Muscle layer of duodenum (tissue), 2 donors: ENCODE measurements around the gene SBNO1.
"Not testable (repeated sequence)": the region's sequence is repeated elsewhere in the genome, so short reads cannot be mapped to it uniquely, and the experiment has no call there.

Experiments used
- H3K27ac ChIP-seq: one replicate; pipeline ENCODE4 v1.7.0; 2013; ENCODE audit warnings: mild to moderate bottlenecking, low read length
- H3K27me3 ChIP-seq: one replicate; pipeline ENCODE4 v1.7.0; 2013; ENCODE audit warnings: low read depth, mild to moderate bottlenecking, control low read depth, low read length
- H3K36me3 ChIP-seq, 2 donors: one replicate each; pipeline ENCODE4 v1.7.0; 2013; ENCODE audit warnings: low read length in 2 of 2, control low read depth in 1 of 2, mild to moderate bottlenecking in 1 of 2; ENCODE audit not compliant: insufficient read depth in 2 of 2, control insufficient read depth in 1 of 2
- H3K4me1 ChIP-seq, 2 donors: one replicate each; pipeline ENCODE4 v1.7.0; 2013; ENCODE audit warnings: low read length in 2 of 2, mild to moderate bottlenecking in 2 of 2, control low read depth in 1 of 2, moderate library complexity in 1 of 2; ENCODE audit not compliant: insufficient read depth in 2 of 2, control insufficient read depth in 1 of 2
- H3K4me3 ChIP-seq, 2 donors: one replicate each; pipeline ENCODE4 v1.7.0; 2013; ENCODE audit warnings: low read length in 2 of 2, low read depth in 1 of 2, mild to moderate bottlenecking in 1 of 2
- H3K9me3 ChIP-seq, 2 donors: one replicate each; pipeline ENCODE4 v1.7.0; 2013; ENCODE audit warnings: low read length in 2 of 2, control low read depth in 1 of 2, mild to moderate bottlenecking in 1 of 2; ENCODE audit not compliant: control insufficient read depth in 1 of 2
- donor health status: healthy.

Gene SBNO1

DNA sequence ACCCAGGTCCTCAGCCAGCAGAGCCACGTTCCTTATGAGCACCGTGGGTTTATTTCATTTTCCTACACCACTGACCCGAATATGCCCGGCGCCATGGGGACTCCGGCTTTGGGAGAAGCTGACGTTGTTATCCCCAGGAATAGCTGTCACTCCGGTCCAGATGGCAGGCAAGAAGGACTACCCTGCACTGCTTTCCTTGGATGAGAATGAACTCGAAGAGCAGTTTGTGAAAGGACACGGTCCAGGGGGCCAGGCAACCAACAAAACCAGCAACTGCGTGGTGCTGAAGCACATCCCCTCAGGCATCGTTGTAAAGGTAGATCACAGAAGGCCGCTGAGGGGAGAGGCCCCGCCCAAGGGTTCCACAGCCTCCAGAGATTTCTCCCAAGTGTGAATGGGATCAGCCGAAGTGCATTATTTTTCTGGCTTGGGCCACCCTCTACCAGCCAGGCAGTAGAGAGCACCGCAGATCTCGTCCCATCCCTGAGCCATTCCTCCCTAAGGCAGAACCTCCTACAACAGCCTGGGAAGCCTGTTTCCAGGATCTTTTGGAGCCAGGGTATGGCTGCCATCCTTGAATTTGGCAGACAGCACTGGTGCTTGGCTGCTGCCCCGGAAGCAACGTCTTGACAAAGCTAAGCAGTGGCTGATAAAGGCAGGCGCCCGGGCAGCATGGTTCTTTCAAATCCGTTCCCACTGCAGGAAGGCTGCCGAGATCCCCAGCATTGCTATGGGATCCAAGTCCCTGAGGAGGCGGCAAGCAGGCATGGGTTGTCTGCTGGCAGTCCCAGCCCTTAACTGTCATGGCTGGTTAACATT lies 110.8 kb downstream of the SBNO1 start:
- peaks cover 21 to 45% of the 10 kb centered on the region in 2 donors for H3K36me3 ChIP-seq
- no peak overlapping the region for H3K27ac ChIP-seq
- no peaks in the 10 kb centered on the region for H3K9me3 ChIP-seq
- H3K4me3 ChIP-seq, result no peak overlapping the region
- no peaks in the 10 kb centered on the region for H3K27me3 ChIP-seq
- peaks cover 0 to 12% of the 10 kb centered on the region in 2 donors for H3K4me1 ChIP-seq

GRCh38 chr12:123252365-123252764 lies 112.3 kb downstream of the SBNO1 start:
- H3K27me3 ChIP-seq, H3K4me3 ChIP-seq, H3K9me3 ChIP-seq, H3K27ac ChIP-seq: not testable (repeated sequence)
- peaks cover 14 to 35% of the 10 kb centered on the region in 2 donors for H3K36me3 ChIP-seq
- peaks cover 0 to 12% of the 10 kb centered on the region in 2 donors for H3K4me1 ChIP-seq

DNA sequence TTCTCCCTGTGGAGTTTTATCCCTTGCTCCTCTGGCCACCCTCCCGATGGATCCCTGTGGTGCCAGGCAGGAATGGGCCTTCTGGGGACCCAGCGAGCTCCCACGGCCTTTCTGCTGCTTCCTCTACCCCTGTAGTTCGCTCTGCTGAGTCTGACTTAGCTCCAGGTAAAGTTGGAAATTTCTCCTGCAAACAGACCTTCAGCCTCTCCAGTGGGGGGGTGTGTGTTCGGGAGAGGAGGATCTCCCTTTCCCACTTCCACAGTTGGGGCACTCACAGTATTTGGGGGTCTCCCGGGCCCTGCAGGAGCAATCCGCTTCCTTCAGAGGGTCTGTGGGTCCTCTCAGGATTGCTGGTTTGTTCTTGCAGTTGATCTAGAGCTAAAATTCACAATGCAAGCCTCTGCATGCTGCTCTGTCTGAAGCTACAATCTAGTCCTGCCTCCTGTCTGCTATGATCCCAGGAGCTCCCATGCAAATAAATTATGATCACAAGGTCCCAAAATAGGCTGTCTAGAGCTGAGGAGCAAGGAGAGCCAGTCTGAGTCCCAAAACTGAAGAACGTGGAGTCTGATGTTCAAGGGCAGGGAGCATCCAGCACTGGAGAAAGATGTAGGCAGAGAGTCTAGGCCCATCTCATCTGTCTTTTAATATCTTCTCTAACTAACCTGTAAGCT lies 113.1 kb downstream of the SBNO1 start:
- H3K9me3 ChIP-seq, result no peaks in the 10 kb centered on the region
- peaks cover 10 to 28% of the 10 kb centered on the region in 2 donors for H3K36me3 ChIP-seq
- H3K27ac ChIP-seq, result no peak overlapping the region
- no peaks in the 10 kb centered on the region for H3K27me3 ChIP-seq
- no peak overlapping the region for H3K4me3 ChIP-seq
- H3K4me1 ChIP-seq, result peaks cover 0 to 12% of the 10 kb centered on the region in 2 donors

DNA sequence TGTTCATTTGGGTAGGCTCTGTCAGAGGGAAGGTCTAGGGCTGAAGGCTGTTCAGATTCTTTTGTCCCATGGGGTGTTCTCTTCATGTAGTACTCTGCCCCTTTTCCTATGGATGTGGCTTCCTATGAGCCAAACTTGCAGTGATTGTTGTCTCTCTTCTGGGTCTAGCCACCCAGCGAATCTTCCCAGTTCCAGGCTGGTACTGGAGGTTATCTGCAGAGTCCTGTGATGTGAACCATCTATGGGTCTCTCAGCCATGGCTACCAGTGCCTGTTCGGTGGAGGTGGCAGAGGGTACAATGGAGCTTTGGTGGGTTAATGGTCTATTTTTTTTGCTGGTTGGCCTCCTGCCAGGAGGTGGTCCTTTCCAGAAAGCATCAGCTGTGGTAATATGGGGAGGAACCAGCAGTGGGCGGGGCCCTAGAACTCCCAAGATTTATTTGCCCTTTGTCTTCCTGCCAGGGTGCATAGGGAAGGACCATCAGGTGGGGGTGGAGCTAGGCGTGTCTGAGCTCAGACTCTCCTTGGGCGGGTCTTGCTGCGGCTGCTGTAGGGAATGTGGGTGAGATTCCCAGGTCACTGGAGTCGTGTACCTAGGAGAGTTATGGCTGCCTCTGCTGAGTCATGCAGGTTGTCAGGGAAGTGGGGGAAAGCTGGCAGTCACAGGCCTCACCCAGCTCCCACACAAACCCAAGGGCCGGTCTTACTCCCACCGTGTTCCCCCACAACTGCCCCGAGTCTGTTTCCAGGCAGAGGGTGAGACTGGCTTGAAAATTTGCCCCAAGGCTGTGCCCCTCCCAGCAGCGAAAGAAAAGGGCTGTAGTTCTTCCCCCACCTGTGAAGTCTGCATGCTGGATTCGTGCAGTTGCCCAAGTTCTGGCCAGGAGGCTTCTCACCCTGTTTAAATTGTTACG lies 113.9 kb downstream of the SBNO1 start:
- peaks cover 6 to 20% of the 10 kb centered on the region in 2 donors for H3K36me3 ChIP-seq
- peaks cover 0 to 12% of the 10 kb centered on the region in 2 donors for H3K4me1 ChIP-seq
- no peak overlapping the region for H3K4me3 ChIP-seq
- H3K27me3 ChIP-seq, result no peaks in the 10 kb centered on the region
- H3K27ac ChIP-seq, result no peak overlapping the region
- no peaks in the 10 kb centered on the region for H3K9me3 ChIP-seq

GRCh38 chr12:123248996-123249741 lies 115.5 kb downstream of the SBNO1 start:
- not testable (repeated sequence) for H3K9me3 ChIP-seq, H3K27me3 ChIP-seq, H3K27ac ChIP-seq, H3K4me3 ChIP-seq, H3K36me3 ChIP-seq
- H3K4me1 ChIP-seq, result peaks cover 0 to 12% of the 10 kb centered on the region in 2 donors

GRCh38 chr12:123248129-123248528 lies 116.5 kb downstream of the SBNO1 start:
- H3K27ac ChIP-seq, result not testable (repeated sequence)

GRCh38 chr12:123245678-123246077 lies 119.0 kb downstream of the SBNO1 start:
- no peaks in the 10 kb centered on the region for H3K36me3 ChIP-seq
- peaks cover 0 to 11% of the 10 kb centered on the region in 2 donors for H3K4me1 ChIP-seq
- H3K27me3 ChIP-seq, result no peaks in the 10 kb centered on the region
- no peaks in the 10 kb centered on the region for H3K9me3 ChIP-seq
- H3K27ac ChIP-seq, result no peak overlapping the region
- H3K4me3 ChIP-seq, result no peak overlapping the region

More at GRCh38 chr12:123248129-123248528, 116.5 kb downstream of the SBNO1 start:
- H3K4me1 ChIP-seq, result peaks cover 0 to 12% of the 10 kb centered on the region in 2 donors
- not testable (repeated sequence) for H3K27me3 ChIP-seq, H3K4me3 ChIP-seq, H3K9me3 ChIP-seq, H3K36me3 ChIP-seq

- no peaks in the 10 kb centered on the region for H3K27me3 ChIP-seq
- H3K27ac ChIP-seq, result no peak overlapping the region
- no peaks in the 10 kb centered on the region for H3K9me3 ChIP-seq
- H3K36me3 ChIP-seq, result no peaks in the 10 kb centered on the region
- peaks cover 0 to 8% of the 10 kb centered on the region in 2 donors for H3K4me1 ChIP-seq
- no peak overlapping the region for H3K4me3 ChIP-seq
Measured at GRCh38 chr12:123243671-123244262, 120.9 kb downstream of the SBNO1 start.

DNA sequence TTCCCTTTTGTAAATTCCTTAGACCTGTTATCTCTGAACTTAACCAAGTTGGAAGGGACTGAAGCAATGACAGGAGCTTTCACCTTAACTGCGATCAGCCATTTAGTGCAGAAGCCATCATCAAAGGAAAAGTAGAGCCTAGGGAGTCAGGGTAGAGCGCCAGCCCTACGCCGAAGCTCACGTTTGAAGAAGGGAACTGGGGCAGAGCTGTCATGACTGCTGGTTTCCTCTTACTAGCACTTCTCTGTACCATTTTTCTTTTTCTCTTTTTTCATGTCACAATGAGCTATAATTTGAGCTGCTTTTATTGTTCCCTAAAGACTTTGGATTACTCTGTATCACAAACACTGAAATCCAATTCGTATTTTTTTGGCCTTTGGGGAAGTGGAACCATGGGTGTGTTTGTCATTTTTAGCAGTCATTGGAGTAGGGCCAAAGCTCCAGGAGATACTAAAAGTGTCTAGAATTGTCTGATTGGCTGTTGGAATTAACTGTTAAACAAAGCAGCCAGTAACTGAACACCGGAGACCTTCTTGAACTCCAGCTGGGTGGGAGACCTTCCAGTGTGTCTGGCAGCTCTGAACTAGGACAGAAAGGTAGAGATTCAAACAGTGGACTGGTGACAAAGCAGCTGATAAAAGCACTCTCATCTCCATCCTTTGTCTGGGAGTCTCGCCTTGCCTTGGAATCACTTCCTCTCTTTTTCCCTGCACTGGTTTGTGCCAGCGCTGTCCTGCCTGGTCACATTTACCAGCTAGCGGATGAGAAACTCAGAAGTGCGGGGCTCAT lies 122.3 kb downstream of the SBNO1 start:
- H3K27me3 ChIP-seq, result no peaks in the 10 kb centered on the region
- no peaks in the 10 kb centered on the region for H3K9me3 ChIP-seq
- H3K4me3 ChIP-seq, result peak overlapping the region in 1 of 2 donors; percentile 8
- H3K27ac ChIP-seq, result no peak overlapping the region
- peaks cover 0 to 18% of the 10 kb centered on the region in 2 donors for H3K4me1 ChIP-seq
- H3K36me3 ChIP-seq, result no peaks in the 10 kb centered on the region
